NB4 (cell line): Measurements from ENCODE around the gene ALDH9A1.

Source experiments
- CTCF ChIP-seq: IDR thresholded peaks from one replicate; pipeline ENCODE4 v1.5.1; 2012; ENCODE audit warnings: low read depth, low read length
- POLR2A ChIP-seq: IDR thresholded peaks from 2 replicates; pipeline ENCODE4 v1.6.1; 2011; ENCODE audit warnings: mild to moderate bottlenecking; ENCODE audit not compliant: insufficient read length; ENCODE audit errors: extremely low read depth

DNA sequence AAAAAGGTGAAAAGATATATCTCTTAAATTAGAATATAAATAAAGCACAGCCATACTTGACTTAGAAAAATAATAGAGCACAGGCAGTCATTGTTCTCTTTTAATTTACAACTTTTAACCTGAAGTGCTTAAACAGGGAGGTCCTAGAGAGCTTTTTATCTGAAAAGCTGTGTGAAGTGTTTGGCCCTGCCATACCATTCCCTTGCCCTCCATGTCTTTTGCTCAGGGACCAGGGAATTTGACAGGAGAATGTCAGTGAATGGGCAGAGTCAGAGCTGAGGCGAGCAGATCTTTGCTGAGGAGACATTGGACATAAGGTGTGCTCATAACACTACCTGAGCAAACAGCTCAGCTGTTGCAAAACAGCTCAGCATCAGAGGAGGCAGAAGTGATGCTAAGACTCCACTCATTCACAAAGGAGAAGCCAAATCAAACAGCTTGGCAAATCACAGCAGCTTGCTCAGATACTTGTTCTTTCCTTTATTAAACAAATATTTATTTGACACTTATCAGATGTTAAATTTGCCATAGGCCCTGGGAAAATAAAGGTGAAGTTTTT lies 82.2 kb downstream of the ALDH9A1 start:
- TF ChIP-seq CTCF (no peak), POLR2A (no peak)
